ENCODE data around the gene FBXL14.
"Not testable (repeated sequence)": the region's sequence is repeated elsewhere in the genome, so short reads cannot be mapped to it uniquely, and the experiment has no call there.

FBXL14 gene

GRCh38 chr12:1560704-1561103 lies 33.7 kb downstream of the FBXL14 start:
- DNase-seq (ENCODE audit: insufficient read length, low spot score): no peak
- FAIRE-seq: no peak

DNA sequence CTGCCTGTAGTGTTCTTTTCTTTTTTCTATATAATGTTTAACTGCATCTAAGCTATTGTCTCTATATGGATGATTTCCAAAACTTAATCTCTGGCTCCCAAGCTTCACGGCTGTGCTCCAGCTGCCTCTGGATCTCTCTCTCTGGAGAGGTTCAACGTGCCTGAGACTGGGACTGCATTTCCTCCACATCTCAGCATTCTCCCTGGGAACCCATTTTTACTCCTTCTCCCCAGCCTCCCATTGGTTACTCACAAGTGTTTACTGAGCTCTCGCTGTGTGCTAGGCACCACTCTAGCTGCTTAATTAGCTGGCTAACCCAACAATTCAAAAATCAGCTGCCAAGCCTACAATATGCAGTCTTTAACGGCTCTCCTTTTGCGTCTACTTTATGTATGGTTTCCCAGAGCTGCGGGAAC lies 34.7 kb downstream of the FBXL14 start:
- no peak for TF ChIP-seq POU2F2 (IDR thresholded peaks at IDR 0.05; ENCODE audit: low read depth, low read length)
- no peak for TF ChIP-seq TAF1 (IDR thresholded peaks at IDR 0.05; ENCODE audit: low read depth, low read length)
- no peak for TF ChIP-seq POLR2AphosphoS5 (IDR thresholded peaks at IDR 0.05; ENCODE audit: low read depth, low read length)
- TF ChIP-seq SPI1 (IDR thresholded peaks at IDR 0.05; ENCODE audit: low read depth, low read length): no peak
- DNase-seq (ENCODE audit: insufficient read length, low spot score) (no peak), FAIRE-seq (no peak)

More at GRCh38 chr12:1560704-1561103, 33.7 kb downstream of the FBXL14 start:
- TF ChIP-seq SPI1 (IDR thresholded peaks at IDR 0.05; ENCODE audit: low read depth, low read length) (no peak), POLR2A (IDR thresholded peaks at IDR 0.05; ENCODE audit: low read depth, low read length) (no peak), TAF1 (IDR thresholded peaks at IDR 0.05; ENCODE audit: low read depth, low read length) (no peak), POU2F2 (IDR thresholded peaks at IDR 0.05; ENCODE audit: low read depth, low read length) (no peak), POLR2AphosphoS5 (IDR thresholded peaks at IDR 0.05; ENCODE audit: low read depth, low read length) (no peak), PAX5 (IDR thresholded peaks at IDR 0.05; ENCODE audit: insufficient read depth, low read length, severe bottlenecking) (no peak)

GRCh38 chr12:1558108-1558507 lies 36.3 kb downstream of the FBXL14 start:
- FAIRE-seq; DNase-seq (ENCODE audit: insufficient read length, low spot score): not testable (repeated sequence)

GRCh38 chr12:1553987-1554982 lies 40.1 kb downstream of the FBXL14 start:
- no peak for TF ChIP-seq PAX5 (IDR thresholded peaks at IDR 0.05; ENCODE audit: insufficient read depth, low read length, severe bottlenecking)
- TF ChIP-seq POLR2AphosphoS5 (IDR thresholded peaks at IDR 0.05; ENCODE audit: low read depth, low read length): peak; percentile 69
- no peak for TF ChIP-seq POLR2A (IDR thresholded peaks at IDR 0.05; ENCODE audit: low read depth, low read length)
- TF ChIP-seq TAF1 (IDR thresholded peaks at IDR 0.05; ENCODE audit: low read depth, low read length): no peak
- peak; percentile 97 for TF ChIP-seq POU2F2 (IDR thresholded peaks at IDR 0.05; ENCODE audit: low read depth, low read length)
- TF ChIP-seq SPI1 (IDR thresholded peaks at IDR 0.05; ENCODE audit: low read depth, low read length): 0 out of 2 replicates have a peak, but pooled peaks have one; percentile 35
- peak; percentile 99 for FAIRE-seq

DNA sequence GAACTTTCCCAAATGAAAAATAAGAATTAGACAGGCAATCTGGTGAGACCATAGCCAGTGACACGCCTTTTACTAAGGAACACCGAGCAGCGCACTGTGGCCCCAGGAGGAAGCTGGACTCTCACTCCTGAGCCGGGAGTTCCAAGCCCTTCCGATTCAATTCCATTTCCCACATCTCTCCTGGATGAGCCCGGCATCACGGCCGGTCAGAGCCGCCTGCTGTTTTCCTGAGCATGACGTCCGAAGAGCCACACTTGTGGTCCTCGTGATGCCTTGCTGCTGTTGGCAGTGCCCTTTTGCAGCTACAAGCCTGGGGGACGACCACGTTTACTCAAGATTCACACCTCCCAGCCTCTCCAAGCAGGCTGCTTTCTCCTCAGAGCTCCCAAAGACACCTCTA lies 40.8 kb downstream of the FBXL14 start:
- no peak for TF ChIP-seq POLR2A (IDR thresholded peaks at IDR 0.05; ENCODE audit: low read depth, low read length)
- no peak for TF ChIP-seq POU2F2 (IDR thresholded peaks at IDR 0.05; ENCODE audit: low read depth, low read length)
- TF ChIP-seq POLR2AphosphoS5 (IDR thresholded peaks at IDR 0.05; ENCODE audit: low read depth, low read length): no peak
- TF ChIP-seq SPI1 (IDR thresholded peaks at IDR 0.05; ENCODE audit: low read depth, low read length): no peak
- no peak for TF ChIP-seq TAF1 (IDR thresholded peaks at IDR 0.05; ENCODE audit: low read depth, low read length)
- no peak for TF ChIP-seq PAX5 (IDR thresholded peaks at IDR 0.05; ENCODE audit: insufficient read depth, low read length, severe bottlenecking)
- DNase-seq (ENCODE audit: insufficient read length, low spot score) (no peak), FAIRE-seq (peak; percentile 51)

More at GRCh38 chr12:1553987-1554982, 40.1 kb downstream of the FBXL14 start:
- DNase-seq (ENCODE audit: insufficient read length, low spot score): peak; percentile 72

- TF ChIP-seq POLR2AphosphoS5 (IDR thresholded peaks at IDR 0.05; ENCODE audit: low read depth, low read length) (no peak), SPI1 (IDR thresholded peaks at IDR 0.05; ENCODE audit: low read depth, low read length) (no peak), PAX5 (IDR thresholded peaks at IDR 0.05; ENCODE audit: insufficient read depth, low read length, severe bottlenecking) (no peak), POLR2A (IDR thresholded peaks at IDR 0.05; ENCODE audit: low read depth, low read length) (no peak), POU2F2 (IDR thresholded peaks at IDR 0.05; ENCODE audit: low read depth, low read length) (no peak), TAF1 (IDR thresholded peaks at IDR 0.05; ENCODE audit: low read depth, low read length) (no peak)
- DNase-seq (ENCODE audit: insufficient read length, low spot score): no peak
- peak; percentile 81 for FAIRE-seq
These were observed 41.4 kb downstream of the FBXL14 start for GRCh38 chr12:1552911-1553491.

- FAIRE-seq (no peak), DNase-seq (ENCODE audit: insufficient read length, low spot score) (no peak)
- TF ChIP-seq POLR2AphosphoS5 (IDR thresholded peaks at IDR 0.05; ENCODE audit: low read depth, low read length) (no peak), PAX5 (IDR thresholded peaks at IDR 0.05; ENCODE audit: insufficient read depth, low read length, severe bottlenecking) (no peak), POLR2A (IDR thresholded peaks at IDR 0.05; ENCODE audit: low read depth, low read length) (no peak), SPI1 (IDR thresholded peaks at IDR 0.05; ENCODE audit: low read depth, low read length) (no peak), TAF1 (IDR thresholded peaks at IDR 0.05; ENCODE audit: low read depth, low read length) (no peak), POU2F2 (IDR thresholded peaks at IDR 0.05; ENCODE audit: low read depth, low read length) (no peak)
These were observed 42.2 kb downstream of the FBXL14 start for GRCh38 chr12:1552171-1552570.

DNA sequence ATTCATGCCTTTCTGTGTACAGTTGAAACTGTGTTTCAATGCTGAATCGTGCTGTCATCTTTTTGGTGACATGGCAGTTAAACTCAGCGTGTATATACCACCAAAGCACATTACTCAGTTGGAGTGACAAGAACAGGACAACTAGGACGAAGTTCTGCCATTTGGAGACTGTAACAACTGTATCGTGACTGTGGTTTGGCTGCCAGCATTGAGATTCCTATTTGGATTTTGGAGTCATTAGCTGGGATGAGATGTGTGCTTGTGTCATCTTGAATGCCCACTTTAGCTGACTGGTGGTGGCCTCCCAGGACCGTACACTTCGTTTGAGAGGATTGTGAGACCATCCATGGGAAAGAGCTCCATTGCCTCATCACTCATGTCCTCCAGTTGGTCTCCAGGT lies 42.9 kb downstream of the FBXL14 start:
- TF ChIP-seq SPI1 (IDR thresholded peaks at IDR 0.05; ENCODE audit: low read depth, low read length) (no peak), PAX5 (IDR thresholded peaks at IDR 0.05; ENCODE audit: insufficient read depth, low read length, severe bottlenecking) (no peak), POU2F2 (IDR thresholded peaks at IDR 0.05; ENCODE audit: low read depth, low read length) (no peak), POLR2AphosphoS5 (IDR thresholded peaks at IDR 0.05; ENCODE audit: low read depth, low read length) (no peak), TAF1 (IDR thresholded peaks at IDR 0.05; ENCODE audit: low read depth, low read length) (no peak), POLR2A (IDR thresholded peaks at IDR 0.05; ENCODE audit: low read depth, low read length) (no peak)
- DNase-seq (ENCODE audit: insufficient read length, low spot score): no peak
- FAIRE-seq: peak; percentile 80

DNA sequence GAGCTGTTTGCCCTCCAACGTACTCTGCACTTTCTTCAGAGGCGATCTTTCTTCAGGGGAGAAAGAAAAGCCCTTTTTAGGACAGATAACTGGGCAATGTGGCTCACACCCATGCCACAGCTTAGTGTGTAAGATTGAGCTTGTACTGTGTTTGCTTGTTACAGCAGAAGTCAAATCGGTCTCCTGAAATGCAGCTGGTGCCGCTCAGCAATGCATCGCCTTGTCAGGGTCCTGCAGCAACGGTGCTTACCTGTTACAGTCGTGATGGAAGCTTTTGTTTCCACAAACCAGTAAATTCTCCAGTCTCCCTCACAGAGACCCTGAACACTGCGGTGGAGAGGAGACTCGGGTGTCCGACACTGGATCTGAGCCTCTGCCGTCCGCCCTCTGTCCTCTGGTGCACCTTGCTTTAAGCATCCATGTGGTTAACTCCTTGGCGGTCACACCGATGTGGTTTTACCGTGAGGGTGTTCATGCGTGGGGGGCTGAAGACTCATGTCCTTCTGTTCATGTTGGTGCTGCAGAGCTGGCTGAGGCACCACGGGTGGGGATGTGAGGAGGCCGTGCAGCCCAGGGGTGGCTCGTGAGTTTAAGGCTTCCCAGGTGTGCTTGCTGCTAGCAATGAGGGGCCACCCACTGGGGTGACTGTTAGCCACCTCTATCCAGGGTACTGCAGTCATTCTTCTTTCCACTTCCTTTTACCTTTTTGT lies 47.3 kb downstream of the FBXL14 start:
- no peak for TF ChIP-seq POLR2A (IDR thresholded peaks at IDR 0.05; ENCODE audit: low read depth, low read length)
- TF ChIP-seq TAF1 (IDR thresholded peaks at IDR 0.05; ENCODE audit: low read depth, low read length): no peak
- 0 out of 2 replicates have a peak, but pooled peaks have one; percentile 2 for TF ChIP-seq SPI1 (IDR thresholded peaks at IDR 0.05; ENCODE audit: low read depth, low read length)
- TF ChIP-seq POU2F2 (IDR thresholded peaks at IDR 0.05; ENCODE audit: low read depth, low read length): no peak
- no peak for TF ChIP-seq PAX5 (IDR thresholded peaks at IDR 0.05; ENCODE audit: insufficient read depth, low read length, severe bottlenecking)
- no peak for TF ChIP-seq POLR2AphosphoS5 (IDR thresholded peaks at IDR 0.05; ENCODE audit: low read depth, low read length)
- FAIRE-seq: peak; percentile 82
- DNase-seq (ENCODE audit: insufficient read length, low spot score): no peak

All from GM12891 (cell line).